NCI-H1092 treated with DMSO at 0.1 percent for 48 hours (cell line): ENCODE results near the gene SGCA.

Experiments used
- DNase-seq: peaks from one replicate; lab custom pipeline; 2025; lab: John Stamatoyannopoulos, UW

Gene SGCA

DNA sequence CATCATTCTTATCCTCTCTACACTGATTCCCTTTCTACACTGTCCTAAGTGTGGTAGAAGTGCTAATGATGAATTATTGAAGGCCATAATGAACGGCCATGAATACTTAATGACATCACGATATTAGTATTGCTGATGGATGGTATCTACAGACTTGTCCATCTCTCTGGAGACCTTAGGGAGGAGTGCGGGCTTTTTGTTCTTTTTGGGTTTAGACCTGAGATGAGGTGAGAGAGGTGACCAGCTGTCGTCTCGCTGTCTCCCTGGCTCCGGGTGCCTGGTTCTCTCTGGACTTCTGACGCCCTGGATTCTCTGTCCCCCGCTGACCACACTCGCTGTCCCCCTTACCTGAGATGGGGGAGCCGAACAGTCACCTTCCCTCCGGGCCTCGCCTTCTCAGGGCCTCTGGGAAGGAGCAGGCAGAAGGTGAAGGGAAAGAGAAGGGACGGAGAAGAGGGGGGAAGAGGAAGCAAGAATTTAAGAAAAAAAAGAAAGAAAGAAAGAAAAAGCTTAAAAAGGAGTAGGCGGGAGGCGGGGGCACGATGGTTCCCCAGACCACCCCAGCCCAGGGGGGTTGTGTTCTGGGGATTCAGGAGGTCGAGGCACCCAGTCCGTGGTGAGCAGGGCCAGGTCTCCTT is 17.1 kb downstream of the SGCA start:
- no peak for DNase-seq

DNA sequence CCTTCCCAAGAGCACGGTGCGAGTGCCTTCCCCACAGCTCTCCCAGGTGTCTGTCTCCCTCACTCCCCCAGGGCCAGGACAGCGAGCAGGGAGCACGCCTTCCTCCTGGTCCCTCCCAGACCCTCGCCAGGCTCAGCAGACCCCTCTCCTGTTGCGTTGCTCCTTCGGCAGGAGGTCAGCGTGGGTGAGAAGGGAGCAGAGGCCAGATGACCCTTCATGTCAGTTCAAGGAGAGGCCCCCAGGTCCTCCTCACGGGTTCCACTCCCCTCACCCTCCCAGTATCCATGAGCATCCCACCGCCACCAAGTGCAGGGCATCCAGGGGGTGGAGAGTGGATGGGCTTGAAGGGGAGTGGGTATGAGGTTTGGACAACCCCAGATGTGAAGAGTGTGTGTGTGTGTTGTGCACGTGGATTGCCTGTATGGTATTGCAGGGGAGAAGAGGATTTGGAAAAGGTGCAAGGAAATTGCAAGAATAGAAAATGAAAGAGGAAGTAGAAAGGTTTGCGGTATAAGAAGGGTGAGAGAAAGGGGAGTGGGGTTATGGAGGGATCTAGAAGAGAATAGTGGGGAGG is 17.7 kb downstream of the SGCA start:
- DNase-seq, result no peak

- no peak for DNase-seq
These were observed 18.3 kb downstream of the SGCA start for GRCh38 chr17:50184064-50184463.

GRCh38 chr17:50184611-50185398 is 19.0 kb downstream of the SGCA start:
- no peak for DNase-seq

- DNase-seq, result no peak
These were observed 20.0 kb downstream of the SGCA start for GRCh38 chr17:50185631-50186471.

DNA sequence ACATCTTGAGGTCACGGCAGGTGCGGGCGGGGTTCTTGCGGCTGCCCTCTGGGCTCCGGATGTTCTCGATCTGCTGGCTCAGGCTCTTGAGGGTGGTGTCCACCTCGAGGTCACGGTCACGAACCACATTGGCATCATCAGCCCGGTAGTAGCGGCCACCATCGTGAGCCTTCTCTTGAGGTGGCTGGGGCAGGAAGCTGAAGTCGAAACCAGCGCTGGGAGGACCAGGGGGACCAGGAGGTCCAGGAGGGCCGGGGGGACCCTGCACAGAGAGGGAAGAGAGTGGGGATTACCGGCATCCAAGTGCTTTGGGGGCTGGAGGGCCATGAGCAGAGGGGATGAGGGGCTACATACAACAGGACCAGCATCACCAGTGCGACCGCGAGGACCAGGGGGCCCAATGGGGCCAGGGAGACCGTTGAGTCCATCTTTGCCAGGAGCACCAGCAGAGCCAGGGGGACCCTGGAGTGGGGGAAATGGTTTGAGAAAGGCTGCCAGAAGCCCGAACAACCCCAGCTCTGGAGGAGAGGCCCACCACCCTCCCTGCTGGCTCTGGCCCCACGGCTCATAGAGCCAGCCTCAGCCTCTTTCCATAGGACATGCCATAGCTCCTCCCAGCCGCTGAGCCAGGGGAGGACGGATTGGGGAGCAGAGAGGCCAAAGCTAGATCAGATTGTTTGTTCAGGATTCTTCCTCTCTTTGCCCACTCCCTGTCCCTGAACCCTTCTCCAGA is 21.0 kb downstream of the SGCA start:
- no peak for DNase-seq

- DNase-seq, result no peak
These were observed 21.6 kb downstream of the SGCA start for GRCh38 chr17:50187394-50187725.

GRCh38 chr17:50187751-50188530 is 22.1 kb downstream of the SGCA start:
- DNase-seq, result no peak

- no peak for DNase-seq
These were observed 22.7 kb downstream of the SGCA start for GRCh38 chr17:50188531-50188920.

- DNase-seq, result no peak
These were observed 23.2 kb downstream of the SGCA start for GRCh38 chr17:50188921-50189549.

DNA sequence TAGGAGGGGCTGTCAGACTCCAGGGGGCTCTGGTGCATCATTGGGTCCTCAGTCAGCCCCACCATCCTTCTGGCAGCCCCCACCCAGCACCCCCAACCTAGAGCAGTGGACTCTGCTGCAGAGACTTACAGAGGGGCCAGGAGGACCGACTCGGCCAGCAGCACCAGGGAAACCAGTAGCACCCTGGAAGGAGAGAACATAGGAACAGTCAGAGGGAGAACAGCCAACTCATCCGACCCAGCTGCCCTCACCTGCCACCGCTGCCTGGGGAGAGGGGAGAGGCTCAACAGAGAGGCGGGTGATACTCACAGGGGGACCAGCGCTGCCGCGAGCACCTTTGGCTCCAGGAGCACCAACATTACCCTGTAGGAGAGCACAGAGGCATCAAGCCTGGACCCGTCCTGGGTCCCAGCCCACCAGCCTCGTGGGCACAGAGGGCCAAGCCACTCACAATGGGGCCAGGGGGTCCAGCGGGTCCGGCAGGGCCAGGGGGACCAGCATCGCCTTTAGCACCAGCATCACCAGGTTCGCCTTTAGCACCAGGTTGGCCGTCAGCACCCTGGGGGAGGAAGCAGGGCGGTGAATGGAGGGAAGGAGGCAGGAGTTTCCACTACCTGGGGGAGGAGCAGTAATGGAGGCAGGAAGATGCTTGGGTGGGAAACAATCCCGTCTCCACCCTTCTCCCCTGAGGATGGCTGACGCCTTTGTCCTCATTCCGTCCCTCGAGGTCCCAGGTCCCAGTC is 23.9 kb downstream of the SGCA start:
- no peak for DNase-seq

GRCh38 chr17:50190293-50190602 is 24.4 kb downstream of the SGCA start:
- DNase-seq, result no peak

GRCh38 chr17:50190603-50191358 is 25.0 kb downstream of the SGCA start:
- no peak for DNase-seq

DNA sequence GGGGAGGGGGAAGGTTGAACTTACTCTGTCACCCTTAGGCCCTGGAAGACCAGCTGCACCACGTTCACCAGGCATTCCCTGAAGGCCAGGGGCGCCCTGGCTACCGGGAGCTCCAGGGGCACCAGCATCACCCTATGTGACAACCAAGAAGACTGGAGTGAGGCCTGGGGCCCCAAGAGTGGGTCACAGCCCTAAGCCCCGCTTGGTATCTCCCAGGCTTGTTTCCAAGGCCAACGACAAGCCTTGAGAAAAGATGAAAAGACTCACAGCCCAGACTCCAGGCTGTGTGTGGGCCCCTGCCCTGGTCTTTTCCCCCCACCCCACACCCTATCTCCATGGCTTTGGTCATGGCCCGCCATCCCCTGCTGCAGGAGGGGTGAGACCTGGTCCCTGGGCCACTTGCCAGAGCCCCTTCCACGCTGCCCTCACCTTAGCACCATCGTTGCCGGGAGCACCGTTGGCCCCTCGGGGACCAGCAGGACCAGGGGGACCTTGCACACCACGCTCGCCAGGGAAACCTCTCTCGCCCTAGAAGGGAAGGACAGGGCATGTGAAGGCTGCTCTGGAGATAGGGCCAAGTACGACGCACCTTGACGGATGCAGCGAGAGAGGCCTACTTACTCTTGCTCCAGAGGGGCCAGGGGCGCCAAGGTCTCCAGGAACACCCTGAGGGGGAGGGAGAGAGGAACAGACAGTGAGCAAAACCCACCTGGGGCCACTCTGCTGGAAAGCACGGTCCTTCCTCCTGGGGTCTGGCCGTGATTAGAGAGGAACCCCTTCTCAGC is 25.7 kb downstream of the SGCA start:
- DNase-seq, result no peak

- DNase-seq, result no peak
These were observed 26.4 kb downstream of the SGCA start for GRCh38 chr17:50192144-50192617.

GRCh38 chr17:50192618-50193291 is 26.9 kb downstream of the SGCA start:
- DNase-seq, result no peak

DNA sequence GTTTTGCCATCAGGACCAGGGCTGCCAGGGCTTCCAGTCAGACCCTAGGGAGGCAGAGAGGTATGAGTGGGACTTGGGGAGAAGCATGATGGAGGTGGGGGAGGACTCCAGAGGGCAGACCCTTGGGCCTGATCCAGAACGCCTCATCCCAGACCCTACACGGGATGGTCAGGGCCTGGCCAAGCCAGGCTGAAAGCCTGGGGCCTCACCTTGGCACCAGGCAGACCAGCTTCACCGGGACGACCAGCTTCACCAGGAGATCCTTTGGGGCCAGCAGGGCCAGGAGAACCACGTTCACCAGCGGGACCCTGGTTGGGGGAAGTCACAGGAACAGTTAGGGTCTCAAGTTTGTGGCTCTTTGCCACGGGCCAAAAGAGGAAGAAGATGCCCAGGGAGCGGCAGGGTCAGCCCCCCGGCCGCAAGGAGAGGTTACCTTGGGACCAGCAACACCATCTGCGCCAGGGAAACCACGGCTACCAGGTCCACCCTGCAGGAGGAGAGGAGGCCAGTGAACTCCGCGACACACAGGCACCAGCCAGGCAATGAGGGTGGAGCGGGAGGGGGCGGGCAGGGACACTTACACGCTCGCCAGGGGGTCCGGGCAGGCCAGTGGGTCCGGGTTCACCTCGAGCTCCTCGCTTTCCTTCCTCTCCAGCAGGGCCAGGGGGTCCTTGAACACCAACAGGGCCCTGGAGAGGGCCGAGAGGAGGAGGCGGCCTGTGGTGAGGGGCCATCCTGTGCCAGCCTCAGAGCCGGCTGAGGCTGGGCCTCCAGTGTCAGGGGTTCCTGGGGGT is 28.5 kb downstream of the SGCA start:
- DNase-seq, result no peak
